HUDEP-2 (cell line): ENCODE data around the gene ZBTB39.

Experiments used
- DNase-seq, 76 experiments: peaks; one replicate each; lab custom pipeline; 2025; ENCODE audit not compliant: unreplicated experiment in 76 of 76; lab: John Stamatoyannopoulos, UW

The ZBTB39 gene

GRCh38 chr12:56951582-56952339 lies 54.6 kb downstream of the ZBTB39 start:
- no peak for DNase-seq

DNA sequence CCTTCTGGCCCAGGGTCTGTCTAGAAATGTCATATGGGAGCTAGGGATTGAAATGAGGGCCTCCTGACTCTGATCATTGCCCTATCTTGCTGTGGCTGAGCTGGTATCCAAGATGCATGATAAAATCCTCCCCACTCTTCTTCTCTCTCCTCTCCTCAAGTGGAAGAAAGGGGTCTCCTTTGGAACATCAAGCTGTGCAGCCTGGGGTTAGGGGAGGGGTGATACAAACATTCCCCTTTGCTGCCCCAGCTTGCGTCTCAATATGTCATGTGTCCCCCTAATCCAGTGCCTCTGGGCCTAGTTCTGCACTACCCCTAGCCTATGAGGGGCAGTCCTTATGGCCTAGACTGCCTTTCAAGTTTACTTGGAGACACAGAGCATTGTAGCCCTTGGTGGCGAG lies 57.5 kb downstream of the ZBTB39 start:
- DNase-seq, result no peak
